Measurements from ENCODE around the gene PPEF1. TPM values are rescaled to one million over a fixed set of nuclear protein-coding genes. Genes with fewer than 3 reads are reported as not detected.

The PPEF1 gene
- total RNA-seq, 4 donors from 2014 or later: 0.19 TPM; not detected in 3

- H3K27ac ChIP-seq: peak overlapping the region in 2 of 4 donors; percentile 28 to 29
- DNase-seq: no peak
- no peaks in the 10 kb centered on the region for H3K4me1 ChIP-seq
- no peaks in the 10 kb centered on the region for H3K9me3 ChIP-seq
- intact Hi-C loops (cut with DNase I): no loop called here
- H3K27me3 ChIP-seq: no peaks in the 10 kb centered on the region
- TF ChIP-seq CTCF (IDR thresholded peaks at IDR 0.05) (no peak), POLR2A (IDR thresholded peaks at IDR 0.05) (no peak)
- H3K36me3 ChIP-seq: no peaks in the 10 kb centered on the region
- WGBS, 2 donors: 56 to 87% methylated on average over 4 of the region's 5 CpGs
- no peak overlapping the region for H3K4me3 ChIP-seq
These were observed 5.7 kb upstream of the PPEF1 start for GRCh38 chrX:18701621-18702361.

GRCh38 chrX:18702362-18703195 is 4.9 kb upstream of the PPEF1 start:
- 29 to 33% methylated on average over 11 to 12 of the region's 12 CpGs for WGBS, 2 donors
- DNase-seq: no peak

GRCh38 chrX:18709833-18710232 is 2.4 kb downstream of the PPEF1 start:
- DNase-seq: no peak
- H3K27ac ChIP-seq: no peak overlapping the region
- H3K9me3 ChIP-seq: no peaks in the 10 kb centered on the region
- 81 to 89% methylated on average over 3 of the region's 3 CpGs for WGBS, 2 donors
- intact Hi-C loops (cut with DNase I): no loop called here
- H3K36me3 ChIP-seq: no peaks in the 10 kb centered on the region
- TF ChIP-seq POLR2A (IDR thresholded peaks at IDR 0.05) (no peak), CTCF (IDR thresholded peaks at IDR 0.05) (no peak)
- H3K27me3 ChIP-seq: no peaks in the 10 kb centered on the region
- no peaks in the 10 kb centered on the region for H3K4me1 ChIP-seq
- no peak overlapping the region for H3K4me3 ChIP-seq

More at GRCh38 chrX:18702362-18703195, 4.9 kb upstream of the PPEF1 start:
- peak overlapping the region in 2 of 4 donors; percentile 29 to 34 for H3K27ac ChIP-seq
- intact Hi-C loops (cut with DNase I): no loop called here
- H3K4me3 ChIP-seq: no peak overlapping the region
- H3K4me1 ChIP-seq: no peaks in the 10 kb centered on the region
- H3K9me3 ChIP-seq: no peaks in the 10 kb centered on the region
- H3K27me3 ChIP-seq: no peaks in the 10 kb centered on the region
- H3K36me3 ChIP-seq: no peaks in the 10 kb centered on the region
- TF ChIP-seq CTCF (IDR thresholded peaks at IDR 0.05): no peak
- TF ChIP-seq POLR2A (IDR thresholded peaks at IDR 0.05): no peak

- no peak for DNase-seq
- Histone ChIP-seq H3K4me1 (no peaks in the 10 kb centered on the region), H3K27ac (no peak overlapping the region), H3K9me3 (no peaks in the 10 kb centered on the region), H3K4me3 (no peak overlapping the region), H3K27me3 (no peaks in the 10 kb centered on the region), H3K36me3 (no peaks in the 10 kb centered on the region)
- no peak for TF ChIP-seq POLR2A (IDR thresholded peaks at IDR 0.05)
- no peak for TF ChIP-seq CTCF (IDR thresholded peaks at IDR 0.05)
- intact Hi-C loops (cut with DNase I): no loop called here
- 75% methylated on average over 9 of the region's 9 CpGs; no CpG with 5 or more reads in 1 of the 2 donors for WGBS, 2 donors
These were observed 7.5 kb downstream of the PPEF1 start for GRCh38 chrX:18714910-18715309.

- Histone ChIP-seq H3K9me3 (no peaks in the 10 kb centered on the region), H3K27ac (no peak overlapping the region), H3K27me3 (no peaks in the 10 kb centered on the region), H3K36me3 (no peaks in the 10 kb centered on the region), H3K4me1 (no peaks in the 10 kb centered on the region), H3K4me3 (no peak overlapping the region)
- DNase-seq: no peak
- intact Hi-C loops (cut with DNase I): no loop called here
- 58 to 93% methylated on average over 4 of the region's 4 CpGs for WGBS, 2 donors
- TF ChIP-seq CTCF (IDR thresholded peaks at IDR 0.05) (no peak), POLR2A (IDR thresholded peaks at IDR 0.05) (no peak)
These were observed 12.4 kb downstream of the PPEF1 start for GRCh38 chrX:18719852-18720251.
